ENCODE measurements around the gene COA1.

The COA1 gene

DNA sequence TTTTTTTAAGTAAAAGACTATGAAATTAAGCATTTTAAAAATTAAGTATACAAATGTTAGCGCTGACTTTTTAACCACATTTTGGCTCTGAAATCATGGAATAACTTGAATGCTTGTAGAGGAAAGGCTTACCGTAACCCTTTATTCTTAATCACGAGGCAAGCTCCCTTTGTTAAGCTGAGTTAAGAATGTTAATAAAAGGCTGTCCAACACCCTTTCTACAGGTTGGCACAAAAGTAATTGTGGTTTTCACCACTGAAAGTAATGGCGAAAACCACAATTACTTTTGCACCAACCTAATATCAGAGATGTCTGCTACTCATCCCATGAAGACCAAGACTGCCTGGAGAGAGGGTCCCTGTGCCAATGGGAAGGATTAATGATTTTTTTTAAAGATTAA lies 75.9 kb downstream of the COA1 start:
- no peak for DNase-seq (ENCODE audit: low read depth in 2 of 2)

DNA sequence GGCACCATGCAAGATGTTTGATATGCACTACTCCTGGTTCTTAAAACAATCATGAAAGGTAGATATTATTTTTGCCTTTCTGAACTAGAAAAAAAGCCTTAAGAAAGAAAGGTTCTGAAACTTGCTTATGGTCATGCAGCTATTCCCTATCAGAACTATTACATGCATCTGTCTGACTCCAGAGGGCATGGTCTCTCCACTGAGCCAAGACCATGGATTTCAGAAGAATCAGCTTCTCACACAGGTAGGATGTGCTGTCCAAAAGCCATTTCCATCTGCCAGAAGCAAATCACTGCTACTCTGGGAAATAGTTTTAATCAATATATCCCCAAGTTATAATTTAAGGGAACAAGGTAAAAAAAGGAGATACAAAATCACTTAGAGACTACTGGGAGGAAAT lies 77.0 kb downstream of the COA1 start:
- no peak for DNase-seq (ENCODE audit: low read depth in 2 of 2)

DNA sequence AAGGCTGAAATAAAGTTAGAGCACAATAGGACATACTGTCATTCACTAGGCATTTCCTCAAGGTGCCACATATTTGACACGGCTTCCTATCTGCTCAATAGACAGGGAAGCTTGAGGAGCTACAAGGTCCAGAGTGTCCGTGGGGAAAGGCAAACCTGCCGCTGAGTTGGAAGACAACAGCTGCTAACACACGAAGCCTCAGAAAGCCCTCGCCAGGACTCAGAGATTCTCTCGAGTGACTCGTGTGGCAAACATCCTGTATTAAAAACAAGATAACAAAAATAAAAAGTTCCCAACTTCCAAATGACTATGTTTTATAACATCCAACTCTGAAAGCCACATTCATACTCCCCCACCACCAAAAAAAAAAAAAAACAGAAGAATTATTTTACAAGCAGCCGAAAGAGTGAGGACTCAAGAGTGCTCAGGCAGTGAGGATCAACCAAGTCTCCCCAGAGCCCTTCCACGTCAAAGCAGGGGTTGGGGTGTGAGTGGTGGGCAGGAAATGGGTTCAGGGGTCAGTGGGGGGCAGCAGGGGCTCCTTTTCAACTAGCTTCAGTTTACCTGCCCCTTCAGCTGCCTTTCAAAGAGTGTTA lies 78.8 kb downstream of the COA1 start:
- DNase-seq (ENCODE audit: low read depth in 2 of 2), result no peak

GRCh38 chr7:43649755-43650274 lies 79.5 kb downstream of the COA1 start:
- DNase-seq (ENCODE audit: low read depth in 2 of 2), result peak in 1 of 2 donors; percentile 45

DNA sequence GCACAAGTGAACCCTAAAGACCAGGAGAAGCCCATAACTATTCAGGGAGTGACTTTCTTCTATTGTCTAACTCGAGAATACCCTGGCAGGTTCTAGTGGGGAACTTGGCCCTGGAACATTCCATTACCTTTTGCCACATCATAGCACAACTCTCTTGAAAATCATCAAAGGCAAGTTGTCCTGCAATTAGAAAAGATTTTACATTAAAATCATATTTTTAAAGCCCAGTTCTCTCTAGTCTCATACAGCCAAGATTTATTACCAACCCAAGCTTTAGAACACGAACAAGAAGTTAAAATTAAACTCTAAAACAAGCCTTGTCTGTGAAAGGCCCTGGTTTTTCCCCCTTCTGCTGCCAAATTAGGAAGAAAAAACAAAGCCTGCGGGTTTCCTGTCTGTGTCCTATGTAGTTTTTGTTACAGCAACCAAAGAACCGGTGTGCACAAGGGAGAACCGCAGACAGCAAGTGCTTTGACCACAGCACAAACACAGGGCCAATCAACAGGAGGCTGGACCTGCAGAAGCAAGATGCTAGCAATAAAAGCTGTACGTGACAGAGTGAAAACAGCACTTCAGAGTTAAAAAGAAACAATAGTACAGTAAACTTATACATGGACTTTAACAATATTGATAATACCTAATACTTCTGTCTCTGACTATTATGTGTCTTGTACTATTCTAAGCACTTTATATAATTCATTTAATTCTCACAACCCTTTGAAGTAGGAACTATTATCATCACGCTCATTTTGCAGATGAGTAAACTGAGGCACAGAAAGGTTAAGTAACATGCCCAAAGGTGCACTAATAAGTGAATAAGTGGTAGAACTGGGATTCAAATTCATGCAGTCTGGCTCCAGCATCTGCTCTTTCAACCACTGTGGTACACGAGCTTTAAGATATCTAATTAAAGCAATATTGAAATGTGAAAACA lies 80.6 kb downstream of the COA1 start:
- DNase-seq (ENCODE audit: low read depth in 2 of 2), result peak; percentile 38 to 40

- no peak for DNase-seq (ENCODE audit: low read depth in 2 of 2)
Observed at GRCh38 chr7:43647673-43648472, 81.5 kb downstream of the COA1 start.

DNA sequence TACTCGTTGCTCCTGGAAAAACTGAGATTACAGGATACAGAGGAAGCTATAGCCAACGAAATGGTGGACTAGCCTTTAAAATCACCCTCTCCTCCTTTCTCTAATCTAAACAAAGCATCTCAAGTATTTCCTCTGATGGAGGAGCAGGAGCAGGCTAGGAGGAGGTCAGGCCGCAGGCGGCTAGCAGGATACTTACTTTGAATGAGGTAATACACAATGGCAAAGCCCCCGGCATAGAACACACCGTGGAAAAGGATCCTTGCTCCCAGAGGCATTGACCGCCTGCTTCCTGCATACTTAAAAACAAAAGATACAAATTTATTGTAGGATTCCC lies 82.0 kb downstream of the COA1 start:
- DNase-seq (ENCODE audit: low read depth in 2 of 2), result no peak

- no peak for DNase-seq (ENCODE audit: low read depth in 2 of 2)
Observed at GRCh38 chr7:43646603-43647338, 82.6 kb downstream of the COA1 start.

- no peak for DNase-seq (ENCODE audit: low read depth in 2 of 2)
Observed at GRCh38 chr7:43645699-43646226, 83.6 kb downstream of the COA1 start.

GRCh38 chr7:43643846-43644245 lies 85.5 kb downstream of the COA1 start:
- DNase-seq (ENCODE audit: low read depth in 2 of 2), result no peak

DNA sequence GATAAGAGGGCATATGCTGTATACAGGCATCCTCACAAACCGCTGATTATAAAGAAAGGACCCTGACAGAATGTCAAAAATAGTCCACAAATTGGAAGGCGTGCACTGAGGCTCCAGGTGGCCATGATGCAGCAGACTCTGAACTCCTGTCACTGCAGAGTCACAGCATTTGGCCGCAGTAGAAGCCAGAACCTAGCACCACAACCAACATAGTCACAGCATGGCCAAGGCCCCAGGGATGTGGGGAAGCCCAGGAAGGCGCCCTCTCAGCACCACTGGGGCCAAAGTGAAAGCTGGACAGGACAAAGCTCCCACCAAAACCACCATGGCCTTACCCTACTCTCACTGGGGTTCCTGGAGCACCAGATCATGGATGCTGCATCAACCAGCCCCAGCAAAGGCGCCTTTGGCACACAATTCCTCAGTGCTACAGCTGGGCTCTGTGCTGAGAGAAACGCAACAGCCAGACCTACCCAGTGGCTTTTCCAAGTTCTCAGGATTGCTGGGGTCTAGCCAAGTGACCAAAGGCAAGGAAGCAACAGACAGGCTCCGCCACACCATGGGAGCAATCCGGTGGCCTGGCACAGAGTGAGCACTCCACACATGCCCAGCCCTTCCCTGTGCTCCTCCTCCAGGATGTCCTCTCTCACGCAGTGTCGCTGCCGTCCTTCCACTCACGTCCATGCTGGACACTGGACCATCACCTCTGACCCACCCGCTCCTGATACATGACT lies 86.3 kb downstream of the COA1 start:
- DNase-seq (ENCODE audit: low read depth in 2 of 2), result no peak

DNA sequence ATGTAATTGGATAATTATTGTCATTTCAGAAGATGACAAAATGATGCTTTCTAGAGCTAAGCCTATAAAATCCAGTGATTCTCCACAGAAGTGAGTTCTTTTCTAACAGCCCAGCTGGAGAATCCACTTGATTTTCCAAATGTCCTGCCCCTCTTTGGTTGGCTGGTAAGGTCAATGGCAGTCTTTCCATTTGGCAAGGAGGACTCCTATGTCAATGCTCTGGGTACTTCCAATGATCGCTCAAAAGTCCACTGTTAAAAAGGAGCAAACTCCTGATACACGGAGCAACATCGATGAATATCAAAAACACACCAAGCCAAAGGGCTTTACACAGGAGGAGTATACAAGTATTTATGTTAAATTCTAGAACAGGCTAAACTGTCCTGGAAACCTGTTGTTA lies 88.6 kb downstream of the COA1 start:
- no peak for DNase-seq (ENCODE audit: low read depth in 2 of 2)

GRCh38 chr7:43639858-43640491 lies 89.3 kb downstream of the COA1 start:
- DNase-seq (ENCODE audit: low read depth in 2 of 2), result no peak

DNA sequence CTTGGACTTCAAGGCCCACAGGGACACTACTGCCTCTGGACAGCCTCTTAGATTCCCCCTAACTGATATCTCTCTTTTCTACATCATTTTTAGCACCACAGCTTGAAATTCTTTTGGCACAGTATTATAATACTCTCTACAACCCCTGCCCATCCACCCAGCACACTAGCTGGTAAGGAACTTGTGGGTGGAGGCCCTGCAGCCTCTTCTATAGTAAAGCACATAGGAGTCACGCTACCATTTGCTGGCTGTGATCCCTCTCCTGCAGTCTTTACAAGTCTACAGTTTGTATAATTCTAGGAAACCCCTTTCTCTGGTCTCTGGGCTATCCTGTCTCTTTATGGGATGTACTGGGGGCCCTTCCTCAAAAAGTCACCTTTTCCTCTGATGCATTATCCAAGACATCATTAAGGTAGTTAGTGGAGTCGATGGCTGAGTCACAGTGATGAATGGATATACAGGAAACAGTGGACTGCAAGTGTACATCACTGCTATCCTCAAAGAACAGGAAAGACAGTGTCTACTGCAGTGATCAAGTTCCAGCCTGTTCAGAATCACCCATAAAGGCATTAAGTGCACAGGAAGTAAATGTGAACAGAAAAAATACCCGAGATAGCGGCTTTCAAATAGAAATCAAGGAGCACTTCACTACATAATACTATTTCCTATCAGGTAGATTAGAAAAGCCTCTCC lies 92.1 kb downstream of the COA1 start:
- DNase-seq (ENCODE audit: low read depth in 2 of 2), result no peak

GRCh38 chr7:43636093-43636492 lies 93.2 kb downstream of the COA1 start:
- DNase-seq (ENCODE audit: low read depth in 2 of 2), result no peak

DNA sequence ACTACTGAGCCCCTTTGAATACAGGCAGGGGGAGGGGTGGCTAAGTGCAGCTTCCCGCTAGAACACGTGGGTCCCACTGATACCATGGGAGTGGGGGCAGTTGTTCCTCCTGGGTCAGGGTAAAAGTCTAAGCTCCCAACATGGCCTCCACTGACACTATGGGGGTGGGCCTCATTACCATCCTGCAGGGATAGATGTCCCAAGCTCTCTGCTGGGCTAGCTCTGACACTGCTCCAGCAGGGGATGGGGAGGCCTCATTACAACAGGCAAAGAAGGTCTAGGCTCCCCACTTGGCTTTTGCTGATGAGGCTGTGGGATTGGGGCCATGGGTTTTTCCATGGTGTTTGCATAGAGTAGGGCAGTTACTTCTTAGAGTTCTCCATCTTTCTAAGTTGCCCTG lies 94.9 kb downstream of the COA1 start:
- no peak for DNase-seq (ENCODE audit: low read depth in 2 of 2)

- no peak for DNase-seq (ENCODE audit: low read depth in 2 of 2)
Observed at GRCh38 chr7:43632746-43633145, 96.6 kb downstream of the COA1 start.

- DNase-seq (ENCODE audit: low read depth in 2 of 2), result no peak
Observed at GRCh38 chr7:43631559-43631958, 97.8 kb downstream of the COA1 start.

DNA sequence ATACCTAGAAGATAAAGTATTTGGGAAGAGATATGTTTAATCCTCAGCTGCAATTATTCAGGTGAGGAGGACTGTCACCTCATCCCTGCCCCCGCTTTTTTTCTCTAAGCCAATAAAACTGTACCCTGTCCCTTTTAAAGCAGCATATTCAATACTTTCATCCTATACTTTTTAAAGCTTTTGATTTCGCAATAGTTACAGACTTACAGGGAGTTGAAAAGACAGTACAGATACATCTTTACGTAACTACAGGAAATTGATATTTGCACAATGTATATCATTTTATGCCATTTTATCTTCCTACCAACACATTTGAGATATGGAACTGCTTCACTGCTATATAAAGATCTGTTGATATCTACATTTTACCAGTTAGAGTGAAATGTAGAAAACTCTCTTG lies 98.8 kb downstream of the COA1 start:
- DNase-seq (ENCODE audit: low read depth in 2 of 2), result no peak

GRCh38 chr7:43629857-43630256 lies 99.5 kb downstream of the COA1 start:
- no peak for DNase-seq (ENCODE audit: low read depth in 2 of 2)

Data from stimulated activated CD8-positive, alpha-beta memory T cell treated with anti-CD3 and anti-CD28 coated beads, Interleukin-7, amount 100 ng/mL, for 1 hour (primary cell).